NCI-H146 treated with DMSO at 0.1 percent for 48 hours (cell line): ENCODE measurements around the gene OR7A17.

Experiments
- DNase-seq: peaks from one replicate; lab custom pipeline; 2025; ENCODE audit not compliant: unreplicated experiment; lab: John Stamatoyannopoulos, UW

The OR7A17 gene

DNA sequence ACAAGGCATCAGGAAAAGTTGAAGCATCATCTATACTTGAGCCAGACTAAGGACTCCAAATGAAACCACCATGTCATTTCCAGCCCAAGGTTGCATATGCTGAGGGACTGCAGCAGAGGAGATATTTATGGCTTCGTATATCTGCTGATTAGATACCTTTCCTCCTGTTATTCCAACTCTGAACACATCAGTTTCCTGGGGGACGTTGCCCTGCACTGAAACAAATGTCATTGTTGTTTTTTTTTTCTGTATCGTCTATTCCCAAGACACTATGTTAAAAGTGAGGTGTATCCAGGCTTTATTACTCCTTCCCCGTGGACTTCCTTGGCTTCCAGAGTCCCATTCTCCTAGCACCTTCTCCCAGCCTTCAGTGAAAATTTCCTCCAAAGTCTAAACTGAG, at the start of gene OR7A17:
Gene OR7A17, minus strand, starts transcription at position 101 of the 400 bp plus-strand sequence. CDS start 4,777 bp downstream, outside the sequence.
- no peak for DNase-seq

DNA sequence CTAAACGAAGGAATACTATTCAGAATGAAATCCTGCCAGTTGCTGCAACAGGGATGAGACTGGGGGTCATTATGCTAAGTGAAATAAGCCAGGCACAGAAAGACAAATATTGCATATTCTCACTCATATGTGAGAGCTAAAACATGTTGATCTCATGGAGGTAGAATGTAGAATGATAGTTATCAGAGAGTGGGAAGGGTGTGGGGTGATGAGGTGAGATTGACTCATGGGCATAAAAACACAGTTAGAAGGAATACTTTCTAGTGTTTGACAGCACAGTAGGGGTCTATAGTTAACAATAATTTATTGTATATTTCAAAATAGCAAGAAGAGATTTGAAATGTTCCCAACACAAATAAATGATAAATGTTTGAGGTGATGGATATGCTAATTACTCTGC, 47.6 kb upstream of the OR7A17 start:
- no peak for DNase-seq

DNA sequence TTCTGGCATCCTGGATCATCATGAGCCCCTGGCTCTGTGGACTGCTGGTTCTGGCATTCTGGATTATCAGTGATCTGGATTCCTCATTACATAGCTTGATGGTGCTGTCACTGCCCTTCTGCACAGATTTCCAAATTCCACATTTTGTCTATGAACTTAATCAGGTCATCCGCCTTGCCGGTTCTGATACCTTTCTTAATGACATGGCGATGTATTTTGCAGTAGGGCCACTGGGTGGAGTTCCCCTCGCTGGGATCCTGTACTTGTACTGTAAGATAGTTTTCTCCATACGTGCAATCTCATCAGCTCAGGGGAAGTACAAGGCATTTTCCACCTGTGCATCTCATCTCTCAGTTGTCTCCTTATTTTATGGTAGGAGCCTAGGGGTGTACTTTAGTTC, 30.9 kb upstream of the OR7A17 start:
- DNase-seq = no peak

DNA sequence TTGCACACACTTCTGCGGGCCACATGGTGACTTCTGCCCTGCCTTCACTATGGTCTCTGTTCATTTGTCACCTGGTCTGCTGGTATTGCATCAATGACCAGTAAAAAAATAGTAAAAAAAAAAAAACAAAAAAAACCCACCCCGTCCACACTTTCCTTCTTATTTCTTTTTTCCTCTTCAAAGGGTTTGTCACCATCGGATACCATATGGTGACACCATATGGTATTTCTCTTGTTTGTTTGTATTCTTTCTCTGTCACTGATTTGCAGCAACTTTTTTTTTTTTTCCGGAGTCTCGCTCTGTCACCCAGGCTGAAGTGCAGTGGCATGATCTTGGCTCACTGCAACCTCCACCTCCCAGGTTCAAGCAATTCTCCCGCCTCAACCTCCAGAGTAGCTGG, 29.2 kb upstream of the OR7A17 start:
- DNase-seq = no peak

DNA sequence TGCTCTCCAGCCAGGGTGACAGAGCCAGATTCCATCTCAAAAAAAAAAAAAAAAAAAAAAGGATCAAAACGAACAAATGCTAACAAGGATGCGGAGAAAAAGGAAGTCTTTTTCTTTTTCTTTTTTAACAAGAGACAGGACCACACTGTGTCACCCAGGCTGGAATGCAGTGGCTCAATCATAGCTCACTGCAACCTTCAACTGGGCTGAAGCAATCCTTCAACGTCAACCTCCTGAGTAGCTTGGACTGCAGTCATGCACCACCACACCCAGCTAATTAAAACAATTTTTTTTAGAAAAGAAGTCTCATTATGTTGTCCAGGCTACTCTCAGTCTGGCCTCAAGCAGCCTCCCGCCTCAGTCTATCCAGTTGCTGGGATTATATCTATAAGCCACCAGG, 20.8 kb upstream of the OR7A17 start:
- no peak for DNase-seq

DNA sequence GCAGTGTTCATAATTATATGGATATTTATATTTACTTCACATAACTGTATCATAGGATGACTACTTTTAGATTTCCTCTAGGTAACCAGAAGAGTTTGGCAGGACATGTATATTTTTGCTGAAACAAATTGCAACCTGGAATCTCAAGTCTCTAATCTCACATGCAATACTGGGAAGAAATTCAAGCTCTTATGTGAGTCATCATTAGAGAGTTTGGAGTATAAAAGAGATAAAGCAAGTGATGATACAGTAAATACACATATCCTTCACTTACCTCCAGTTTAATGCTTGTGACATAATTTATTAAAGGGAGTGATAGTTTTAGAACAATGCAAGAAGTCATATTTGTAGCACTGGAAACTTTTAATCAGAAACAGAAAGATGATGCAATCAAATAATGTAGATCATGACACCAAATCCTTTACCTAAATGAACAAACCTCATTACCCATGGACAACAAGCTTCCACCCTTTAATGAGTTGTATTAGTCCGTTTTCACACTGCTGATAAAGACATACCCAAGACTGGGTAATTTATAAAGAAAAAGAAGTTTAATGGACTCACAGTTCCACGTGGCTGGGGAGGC, 15.8 kb upstream of the OR7A17 start:
- DNase-seq = no peak

DNA sequence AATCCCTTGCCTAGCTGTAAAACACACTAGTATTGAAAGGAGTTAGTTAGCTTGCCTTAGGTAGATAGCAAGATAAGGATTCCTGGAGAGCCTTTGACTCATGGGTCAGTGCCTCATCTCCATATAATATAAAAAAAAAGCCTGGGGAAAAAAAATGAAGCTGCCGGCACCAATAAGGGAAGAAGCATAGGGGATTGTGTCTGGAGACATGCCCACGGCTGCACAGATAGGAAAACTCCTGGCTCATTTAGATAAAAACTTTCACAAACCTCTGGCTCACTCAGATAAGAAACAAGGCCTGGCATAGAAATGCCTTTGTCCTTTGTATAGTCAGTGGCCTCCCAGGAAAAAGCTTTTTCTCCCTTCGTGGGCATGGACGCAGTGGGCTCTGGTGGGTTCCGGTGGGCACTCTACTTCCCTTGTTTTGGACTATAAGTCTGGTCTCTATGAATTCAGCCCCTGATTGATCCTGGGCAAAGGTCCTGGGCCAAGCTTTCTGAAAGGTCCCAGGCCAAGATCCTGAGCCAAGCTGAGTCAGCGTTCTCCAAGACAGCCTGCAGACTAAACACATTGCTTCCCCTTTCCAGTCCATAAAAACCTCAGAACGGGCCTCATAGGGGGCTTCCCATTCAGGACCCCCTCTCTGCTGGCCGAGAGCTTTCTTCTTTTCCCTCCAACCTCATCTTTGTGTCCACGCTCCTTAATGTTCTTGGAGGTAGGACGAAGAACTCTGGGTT, 4.9 kb upstream of the OR7A17 start:
- DNase-seq = no peak

DNA sequence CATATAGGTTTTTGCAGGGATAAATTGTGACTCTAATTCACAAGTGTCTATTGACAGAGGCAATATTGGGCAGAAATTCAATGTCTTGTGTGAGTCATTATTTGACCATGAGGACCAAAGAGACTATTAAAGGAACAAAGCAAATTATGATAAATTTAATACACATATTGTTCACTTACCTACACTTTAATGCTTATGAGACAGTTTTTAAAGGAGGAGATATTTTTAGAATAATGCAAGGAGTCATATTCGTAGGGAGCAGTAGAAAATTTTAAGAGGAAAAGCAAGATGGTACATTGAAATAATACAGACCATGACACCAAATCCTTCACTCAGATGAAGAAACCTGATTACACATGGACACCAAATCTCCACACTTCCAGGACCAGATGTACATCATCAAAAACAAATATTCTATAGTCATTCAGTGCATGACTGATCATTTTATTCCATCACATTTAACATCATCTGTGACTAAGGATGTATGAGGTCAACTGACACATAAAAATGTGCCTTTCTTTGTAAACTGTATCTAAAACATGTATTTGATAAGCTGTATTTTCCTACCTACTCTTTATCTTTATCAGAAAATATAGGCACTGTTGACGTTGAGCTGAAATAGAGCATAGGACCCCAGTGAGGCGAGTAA, 4.2 kb upstream of the OR7A17 start:
- no peak for DNase-seq

DNA sequence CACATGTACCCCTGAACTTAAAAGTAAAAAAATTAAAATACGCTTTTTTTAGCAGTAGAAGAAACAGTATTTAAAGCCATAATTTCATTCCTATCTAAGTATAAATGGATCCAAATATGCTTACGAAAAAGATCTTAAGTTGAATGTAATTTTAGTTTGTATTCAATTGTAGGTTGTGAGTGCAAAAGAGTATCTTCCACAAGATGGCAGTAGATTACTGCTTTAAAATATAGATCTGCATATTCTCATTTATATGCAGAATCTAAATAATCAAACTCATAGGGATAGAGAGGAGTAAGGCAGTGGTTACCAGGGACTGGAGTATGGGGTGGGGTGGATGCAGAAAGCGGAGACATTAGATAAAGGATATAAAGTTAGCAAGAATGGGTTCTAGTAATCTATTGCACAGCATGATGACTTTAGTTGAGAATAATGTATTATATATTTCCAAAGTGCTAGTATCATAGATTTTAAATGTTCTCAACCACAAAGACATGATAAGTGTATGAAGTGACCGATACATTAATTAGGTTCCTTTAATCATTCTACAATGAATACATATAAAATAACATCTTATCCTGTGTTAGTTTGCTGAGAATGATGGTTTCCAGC, 14.2 kb downstream of the OR7A17 start:
- no peak for DNase-seq

DNA sequence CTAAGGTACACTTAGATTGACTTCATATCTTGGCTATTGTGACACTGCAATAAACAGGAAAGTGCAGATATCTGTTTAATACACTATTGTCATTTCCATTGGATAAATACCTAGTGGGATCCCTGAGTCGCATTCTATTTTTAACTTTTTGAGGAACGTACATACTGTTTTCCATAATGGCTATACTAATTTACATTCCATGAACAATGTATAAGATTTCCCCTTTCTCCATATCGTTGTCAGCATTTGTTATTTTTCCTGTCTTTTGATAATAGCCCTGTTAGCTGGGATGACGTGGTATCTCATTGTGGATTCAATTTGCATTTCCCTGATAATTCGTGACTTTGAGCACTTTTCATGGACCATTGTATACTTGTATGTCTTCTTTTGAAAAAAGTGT, 17.4 kb downstream of the OR7A17 start:
- no peak for DNase-seq

DNA sequence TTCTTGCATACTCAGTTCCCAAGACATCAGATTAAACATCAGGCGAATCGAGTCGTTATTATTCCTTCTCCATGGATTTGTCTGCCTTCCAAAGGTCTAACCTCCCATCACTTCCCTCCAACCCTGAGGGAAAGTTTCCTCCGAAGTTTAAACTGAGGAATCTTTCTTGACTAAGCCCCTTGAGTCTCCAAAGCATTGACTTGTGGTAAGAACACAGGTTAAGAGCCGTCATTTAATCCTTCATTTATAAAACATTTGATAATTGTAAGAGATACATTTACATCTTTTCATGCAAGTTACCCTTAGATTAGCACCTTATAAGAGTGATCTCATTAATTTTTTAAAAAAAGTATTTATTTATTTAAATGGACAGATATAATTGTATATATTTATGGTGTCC, 37.1 kb downstream of the OR7A17 start, which contains the start of gene OR7A10:
Gene OR7A10, minus strand, starts transcription at position 101 of the 400 bp plus-strand sequence. CDS start 7,045 bp downstream, outside the sequence.
- no peak for DNase-seq

DNA sequence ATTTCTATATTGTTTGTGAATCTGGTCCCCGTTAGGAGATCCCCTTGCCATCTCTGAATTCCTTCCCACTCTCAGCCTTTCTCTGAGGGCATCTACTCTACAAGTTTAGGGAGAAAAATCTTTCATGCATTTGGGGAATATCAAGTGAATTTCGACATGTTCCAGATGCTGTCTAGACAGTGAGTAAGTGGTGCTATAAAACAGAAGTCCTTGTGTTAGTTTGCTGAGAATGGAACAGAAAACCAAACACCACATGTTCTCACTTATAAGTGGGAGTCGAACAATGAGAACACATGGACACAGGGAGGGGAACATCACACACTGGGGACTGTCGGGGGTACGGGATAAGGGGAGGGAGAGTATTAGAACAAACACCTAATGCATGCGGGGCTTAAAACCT, 42.4 kb downstream of the OR7A17 start:
- no peak for DNase-seq

DNA sequence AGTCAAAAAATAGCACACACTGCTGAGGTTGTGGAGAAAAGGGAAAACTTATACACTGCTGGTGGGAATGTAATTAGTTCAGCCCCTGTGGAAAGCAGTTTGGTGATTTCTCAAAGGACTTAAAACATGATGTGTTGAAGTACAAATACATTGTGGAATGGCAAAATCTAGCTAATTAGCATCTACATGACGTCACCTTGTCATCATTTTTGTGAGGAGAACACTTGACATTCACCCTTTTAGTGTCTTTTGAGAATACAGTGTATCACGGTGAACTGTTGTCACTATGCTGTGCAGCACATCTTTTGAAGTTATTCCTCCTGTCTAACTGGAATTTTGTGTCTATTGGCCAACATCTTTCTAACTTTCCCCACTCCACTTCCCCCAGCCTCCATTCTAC, 42.8 kb downstream of the OR7A17 start:
- no peak for DNase-seq

DNA sequence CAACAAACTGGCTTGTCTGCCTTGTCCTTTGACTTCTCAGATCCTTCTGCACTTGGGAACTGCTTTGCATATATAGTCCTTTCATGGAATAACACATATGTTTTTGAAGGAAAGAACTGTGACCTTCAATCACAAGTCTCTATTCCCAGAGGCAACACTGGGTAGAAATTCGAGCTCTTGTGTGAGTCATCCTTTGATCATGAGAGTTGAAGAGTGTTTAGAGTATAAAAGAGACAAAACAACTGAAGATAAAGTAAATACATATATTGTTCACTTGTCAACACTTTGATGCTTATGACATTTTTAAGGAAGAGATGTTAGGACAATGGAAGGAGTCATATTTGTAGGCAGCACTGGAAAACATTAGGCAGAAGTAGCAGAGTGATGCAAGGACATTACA, 45.7 kb downstream of the OR7A17 start:
- DNase-seq = no peak

DNA sequence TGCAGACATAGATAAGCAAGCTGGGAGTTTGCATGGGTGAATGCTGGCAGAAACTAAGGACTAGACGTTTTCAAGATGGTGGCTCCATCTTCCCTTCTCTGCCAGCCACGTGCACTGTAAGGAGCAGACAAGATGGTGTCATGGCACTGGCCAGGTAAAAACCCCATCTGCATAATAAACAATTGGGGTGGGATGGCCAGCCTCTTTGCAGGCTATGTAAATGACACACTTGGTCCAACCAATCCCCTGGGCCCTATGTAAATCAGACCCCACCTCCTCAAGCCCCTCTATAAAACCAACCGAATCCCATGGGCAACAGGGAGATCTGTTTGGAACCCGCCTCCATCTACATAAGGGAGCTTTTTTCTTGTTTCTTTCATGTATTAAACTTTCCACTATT, 48.5 kb downstream of the OR7A17 start:
- no peak for DNase-seq

DNA sequence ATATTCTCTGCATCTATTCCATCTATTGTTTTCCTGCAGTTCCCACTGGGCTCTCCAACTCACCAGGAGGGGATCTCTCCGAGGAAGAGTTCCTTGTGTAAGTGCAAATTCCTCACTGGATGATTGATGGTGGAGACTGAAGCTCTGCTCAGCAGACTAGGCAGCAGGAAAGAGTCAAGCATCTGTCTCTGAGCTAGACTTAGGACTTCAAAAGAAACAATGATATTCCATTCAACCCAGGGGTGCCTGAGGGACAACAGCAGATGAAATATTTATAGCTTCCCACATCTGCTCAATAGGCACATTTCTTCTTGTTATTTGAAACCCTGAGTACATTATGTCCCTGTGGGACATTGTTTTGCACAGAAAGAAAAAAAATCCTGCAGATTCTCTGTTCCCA, 50.9 kb downstream of the OR7A17 start, which contains the start of the genes OR7A5 and OR7C1:
Gene OR7A5, minus strand, starts transcription at position 175 of the 400 bp plus-strand sequence. CDS start 6,944 bp downstream, outside the sequence.
Gene OR7C1, minus strand, starts transcription at position 175 of the 400 bp plus-strand sequence. CDS start 35,049 bp downstream, outside the sequence.
- DNase-seq = no peak

DNA sequence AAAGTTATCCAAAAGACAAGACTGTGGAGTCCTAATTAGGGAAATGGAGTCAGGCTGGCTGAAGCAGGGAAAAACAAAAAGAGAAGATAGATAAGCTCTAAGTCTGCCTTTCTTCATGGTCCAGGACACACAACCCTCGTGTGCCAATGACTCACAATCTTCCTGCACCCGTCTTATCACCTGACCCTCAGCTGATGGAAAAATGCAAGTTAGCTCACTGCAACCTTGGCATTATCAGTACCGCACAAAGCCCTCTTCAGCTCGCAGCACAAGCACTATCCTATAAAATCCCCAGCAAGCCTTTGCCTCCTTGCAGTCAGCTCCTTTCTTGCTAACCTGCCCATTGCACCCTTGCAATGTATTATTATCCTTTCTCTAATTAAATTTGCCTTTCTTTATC, 55.2 kb downstream of the OR7A17 start:
- no peak for DNase-seq
